Activated naive CD4-positive, alpha-beta T cell treated with anti-CD3 and anti-CD28 coated beads, Interleukin-2, amount 50 U/mL, for 16 hours (primary cell): ENCODE results near the gene CEL.
"Not testable (repeated sequence)": the region's sequence is repeated elsewhere in the genome, so short reads cannot be mapped to it uniquely, and the experiment has no call there.

ENCODE experiments used
- DNase-seq: peaks from one replicate; pipeline ENCODE4 v3.0.0-alpha.2; 2020

CEL gene

GRCh38 chr9:133087429-133088145, 25.8 kb downstream of the CEL start:
- no peak for DNase-seq

GRCh38 chr9:133088146-133088750, 26.5 kb downstream of the CEL start:
- DNase-seq: no peak

GRCh38 chr9:133088756-133089155, 27.0 kb downstream of the CEL start:
- no peak for DNase-seq

DNA sequence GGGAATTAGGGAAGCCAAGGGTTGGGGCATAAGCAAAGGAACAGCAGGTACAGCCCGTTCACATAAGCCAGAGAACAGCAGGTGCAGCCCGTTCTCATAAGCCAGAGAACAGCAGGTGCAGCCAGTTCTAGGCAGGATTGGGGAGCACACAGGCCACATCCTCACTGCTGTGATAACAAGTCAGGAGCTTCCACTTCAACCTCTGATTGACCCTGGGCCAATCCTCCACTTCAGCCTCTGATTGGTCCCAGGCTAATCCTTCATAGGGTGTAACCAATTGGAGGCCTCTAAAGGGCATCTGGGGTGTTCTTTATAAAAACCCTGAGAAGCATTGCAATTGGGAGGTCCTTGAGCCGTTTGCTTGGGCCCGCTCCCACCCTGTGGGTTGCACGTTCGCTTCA, 27.5 kb downstream of the CEL start:
- no peak for DNase-seq

- no peak for DNase-seq
These were observed 28.4 kb downstream of the CEL start for GRCh38 chr9:133090187-133090586.

DNA sequence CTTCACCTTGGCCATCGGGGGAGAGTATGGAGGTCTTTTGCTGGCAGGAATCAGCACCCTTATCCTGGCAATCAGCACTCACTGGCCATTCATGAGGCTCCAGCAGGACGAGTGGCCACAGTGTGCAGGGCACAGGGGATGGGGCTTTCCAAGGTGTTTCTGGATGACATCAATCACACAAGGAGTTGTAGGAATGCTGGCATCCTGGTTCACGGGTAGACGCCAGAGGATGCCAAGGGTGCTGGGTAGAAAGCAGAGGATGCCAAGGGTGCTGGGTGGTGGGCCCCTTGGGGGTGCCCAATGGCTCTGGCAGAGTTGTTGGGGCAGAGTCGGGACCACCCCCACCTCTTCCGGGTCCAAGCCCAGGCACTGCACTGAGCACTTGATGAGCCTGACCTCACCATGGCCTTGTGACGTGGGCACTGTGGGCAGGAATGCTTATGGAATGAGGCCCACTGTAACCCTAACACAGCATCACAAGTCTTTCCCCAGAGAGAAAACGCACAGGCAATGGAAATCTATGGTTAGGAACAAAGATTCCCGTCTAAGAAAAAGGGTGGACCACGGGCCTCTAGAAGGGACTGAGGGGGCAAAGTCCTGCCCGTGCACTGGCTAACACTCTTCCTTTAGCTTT, 29.1 kb downstream of the CEL start:
- DNase-seq: no peak

- DNase-seq: not testable (repeated sequence)
These were observed 32.6 kb downstream of the CEL start for GRCh38 chr9:133094351-133094750.

DNA sequence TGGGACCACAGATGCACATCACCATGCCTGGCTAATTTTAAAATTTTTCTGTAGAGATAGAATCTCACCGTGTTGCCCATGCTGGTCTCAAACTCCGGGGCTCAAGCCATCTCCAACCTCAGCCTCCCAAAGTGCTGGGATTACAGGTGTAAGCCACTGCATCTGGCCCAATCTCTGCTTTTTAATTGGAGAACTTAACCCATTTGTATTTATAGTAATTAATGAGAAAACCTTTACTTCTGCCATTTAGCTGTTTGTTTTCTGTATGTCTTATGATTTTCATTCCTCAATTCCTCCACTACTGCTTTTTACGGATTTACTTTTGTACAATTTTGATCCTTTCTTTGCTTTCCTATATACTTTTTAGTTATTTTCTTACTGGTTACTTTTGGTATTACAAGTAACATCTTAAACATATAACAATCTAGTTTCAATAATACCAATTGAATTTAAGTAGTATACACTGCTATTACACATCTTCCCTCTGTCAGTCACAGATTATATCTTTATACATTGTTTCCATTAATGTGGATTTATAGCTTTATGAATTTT, 33.1 kb downstream of the CEL start:
- DNase-seq: no peak

GRCh38 chr9:133098104-133098754, 36.4 kb downstream of the CEL start:
- DNase-seq: no peak

DNA sequence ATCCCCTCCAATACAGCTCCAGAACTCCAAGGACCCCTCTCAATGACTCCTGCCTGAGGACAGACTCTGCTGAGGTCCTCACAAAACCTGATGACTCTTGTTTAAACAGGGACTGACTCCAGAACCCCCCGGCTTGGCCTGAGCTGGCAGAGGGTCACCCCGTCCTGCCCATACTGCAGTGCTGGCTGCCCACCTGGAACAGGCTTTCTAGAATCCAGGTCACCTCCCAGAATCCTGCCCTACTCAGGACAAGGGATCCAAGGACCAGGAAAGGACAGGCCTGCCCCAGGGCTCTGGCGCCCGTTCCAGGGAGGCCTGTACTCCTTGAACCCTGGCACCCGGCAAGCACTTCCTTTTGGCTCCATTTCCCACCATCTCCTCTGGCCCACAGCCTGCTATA, 37.1 kb downstream of the CEL start:
- no peak for DNase-seq

DNA sequence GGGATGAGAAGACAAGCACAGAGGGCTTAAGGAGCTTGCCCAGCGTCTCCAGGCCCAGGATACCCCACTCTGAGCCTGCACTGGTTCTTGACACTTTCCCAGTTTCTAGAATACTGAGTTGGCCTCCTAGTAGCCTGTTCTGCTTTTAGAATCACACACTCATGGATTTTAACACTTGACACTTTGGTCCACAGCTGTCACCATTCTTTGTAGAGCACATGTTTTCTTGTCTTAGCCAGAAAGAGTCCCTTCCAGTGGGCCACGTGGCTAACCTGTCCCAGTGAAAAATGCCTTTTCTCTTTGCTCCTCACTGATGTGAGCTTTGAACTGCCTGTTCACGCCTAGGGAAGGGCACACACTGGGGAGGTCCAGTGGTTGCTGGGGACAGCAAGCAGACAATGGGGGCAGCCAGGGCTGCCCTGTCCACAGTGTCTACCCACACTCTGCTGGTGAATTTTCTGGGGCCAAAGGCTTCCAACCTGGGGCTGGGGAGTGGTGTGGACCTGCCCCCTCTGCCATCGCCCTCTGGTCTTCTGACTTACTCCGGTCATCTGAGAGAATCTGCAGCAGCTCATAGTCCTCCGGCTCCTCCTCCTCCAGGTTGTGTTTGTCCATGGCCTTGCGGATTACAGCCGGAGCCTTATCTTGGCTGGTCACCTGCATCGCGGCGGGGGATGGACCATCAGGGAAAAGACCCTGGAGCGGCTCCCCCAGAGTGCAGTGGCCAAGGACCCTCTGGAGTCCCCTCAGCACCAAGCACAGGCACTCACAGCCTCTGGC, 38.1 kb downstream of the CEL start:
- no peak for DNase-seq

GRCh38 chr9:133100506-133101355, 39.0 kb downstream of the CEL start:
- DNase-seq: no peak

- DNase-seq: no peak
These were observed 39.8 kb downstream of the CEL start for GRCh38 chr9:133101356-133102189.

DNA sequence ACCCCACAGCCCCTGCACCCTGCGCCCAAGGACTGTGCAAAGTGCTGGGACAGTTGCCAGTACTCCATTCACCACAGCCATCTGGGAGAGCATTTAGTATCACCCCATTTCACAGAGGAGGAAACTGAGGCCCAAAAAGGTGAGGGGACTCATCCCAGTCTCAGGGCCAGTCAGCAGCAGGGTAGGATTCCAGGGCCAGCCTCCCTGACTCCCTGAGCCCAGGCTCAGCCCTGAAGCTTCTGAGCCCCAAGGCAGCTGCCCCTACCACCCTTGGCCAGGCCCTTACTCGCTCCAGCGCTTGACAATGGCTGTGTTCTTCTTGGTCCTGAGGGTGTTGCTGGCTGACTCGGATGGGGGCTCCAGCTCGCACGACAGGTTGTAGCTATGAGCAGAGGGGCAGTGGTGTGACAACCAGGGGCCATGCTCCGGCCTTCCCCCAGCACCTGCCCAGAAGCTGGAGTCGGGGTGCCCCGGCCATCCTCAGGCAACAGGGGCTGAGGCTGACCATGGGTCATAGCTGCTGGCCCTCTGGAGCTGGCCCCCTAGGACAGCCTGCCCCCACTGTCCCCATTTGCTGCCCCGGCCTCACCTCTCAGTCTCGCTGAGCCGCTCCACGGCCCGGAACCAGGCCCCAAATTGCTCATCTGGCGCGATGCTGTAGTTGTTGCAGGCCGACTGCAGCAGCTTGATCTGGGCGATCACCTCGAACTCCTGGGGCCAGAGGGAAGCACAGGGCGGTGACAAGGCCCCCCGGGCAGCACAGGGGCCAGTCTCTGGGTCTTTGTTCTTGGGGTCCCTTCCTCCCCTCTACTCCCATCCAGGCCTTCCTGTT, 40.6 kb downstream of the CEL start:
- DNase-seq: no peak

GRCh38 chr9:133103183-133103986, 41.6 kb downstream of the CEL start:
- DNase-seq: peak; percentile 42

GRCh38 chr9:133103987-133104505, 42.3 kb downstream of the CEL start:
- no peak for DNase-seq

GRCh38 chr9:133104718-133105460, 43.1 kb downstream of the CEL start:
- no peak for DNase-seq

DNA sequence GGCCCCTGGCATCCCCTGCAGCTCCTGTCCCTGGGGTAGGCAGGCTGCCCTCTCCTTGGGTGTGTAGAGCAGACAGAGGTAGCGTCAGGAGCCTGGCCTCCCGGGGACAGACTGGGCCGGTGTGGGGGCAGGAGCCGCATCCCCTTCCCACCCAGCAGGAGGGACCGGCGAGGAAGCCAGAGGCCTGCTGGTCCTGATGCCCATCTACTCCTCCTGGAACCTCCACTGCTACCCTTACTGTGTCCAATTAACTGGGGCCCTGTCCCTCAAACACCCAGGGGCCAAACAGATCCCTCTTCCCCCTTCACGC, 43.6 kb downstream of the CEL start:
- no peak for DNase-seq
